ENCODE results near the gene AUNIP.

The AUNIP gene

GRCh38 chr1:25806418-25806817, 52.8 kb downstream of the AUNIP start:
- DNase-seq = no peak

GRCh38 chr1:25805863-25806225, 53.4 kb downstream of the AUNIP start:
- no peak for DNase-seq

- no peak for DNase-seq
These were observed 54.0 kb downstream of the AUNIP start for GRCh38 chr1:25804964-25805862.

- no peak for DNase-seq
These were observed 54.9 kb downstream of the AUNIP start for GRCh38 chr1:25804244-25804963.

- DNase-seq = no peak
These were observed 55.9 kb downstream of the AUNIP start for GRCh38 chr1:25803368-25803767.

- DNase-seq = peak; percentile 75
These were observed 56.3 kb downstream of the AUNIP start for GRCh38 chr1:25802915-25803314.

GRCh38 chr1:25800703-25801377, 58.4 kb downstream of the AUNIP start:
- no peak for DNase-seq

GRCh38 chr1:25799935-25800702, 59.1 kb downstream of the AUNIP start, which contains the start of gene SELENON:
TSS of gene SELENON (plus strand) at chr1:25800193. CDS start at chr1:25800231, 38 bp downstream.
- peak; percentile 75 for DNase-seq

- no peak for DNase-seq
These were observed 59.8 kb downstream of the AUNIP start for GRCh38 chr1:25799352-25799934.

- no peak for DNase-seq
These were observed 60.4 kb downstream of the AUNIP start for GRCh38 chr1:25798666-25799351.

GRCh38 chr1:25797939-25798338, 61.3 kb downstream of the AUNIP start:
- peak; percentile 77 for DNase-seq

GRCh38 chr1:25796811-25797458, 62.3 kb downstream of the AUNIP start:
- DNase-seq = peak; percentile 90

- no peak for DNase-seq
These were observed 63.1 kb downstream of the AUNIP start for GRCh38 chr1:25795946-25796810.

- DNase-seq = no peak
These were observed 64.0 kb downstream of the AUNIP start for GRCh38 chr1:25795211-25795610.

- DNase-seq = no peak
These were observed 64.9 kb downstream of the AUNIP start for GRCh38 chr1:25794325-25794724.

- no peak for DNase-seq
These were observed 65.6 kb downstream of the AUNIP start for GRCh38 chr1:25793585-25794170.

GRCh38 chr1:25792115-25792514, 67.1 kb downstream of the AUNIP start:
- no peak for DNase-seq

GRCh38 chr1:25790472-25790871, 68.8 kb downstream of the AUNIP start:
- no peak for DNase-seq

- no peak for DNase-seq
These were observed 71.5 kb downstream of the AUNIP start for GRCh38 chr1:25787760-25788166.

Data from hematopoietic multipotent progenitor cell treated with erythropoietin and hydrocortisone succinate and interleukin-3 and kit ligand, for 4 days (in vitro differentiated cells).